Upper lobe of left lung (tissue), 6 donors: Measurements from ENCODE around the gene SNED1. TPM values are rescaled to one million over a fixed set of nuclear protein-coding genes. Genes with fewer than 3 reads are reported as not detected.

ENCODE experiments used
- ATAC-seq, 2 donors: fragments of 200-7000 bp; cut with Tn5 transposase; one replicate each; pipeline ENCODE4 v1.9.1; 2022; ENCODE audit warnings: mild to moderate bottlenecking in 2 of 2, moderate library complexity in 2 of 2; ENCODE audit not compliant: low FRiP score in 2 of 2
- DNase-seq, 2 donors: peaks; one replicate each; pipeline ENCODE4 v3.0.0-alpha.2; 2019 to 2020
- H3K27ac ChIP-seq, 4 donors: fragments of 200-600 bp; sonication (generic); one replicate each; pipeline ENCODE4 v1.5.1; 2016 to 2019
- H3K27me3 ChIP-seq, 4 donors: fragments of 200-600 bp; sonication (generic); one replicate each; pipeline ENCODE4 v1.5.1; 2017 to 2019
- H3K36me3 ChIP-seq, 4 donors: fragments of 200-600 bp; sonication (generic); one replicate each; pipeline ENCODE4 v1.5.1; 2016 to 2019
- H3K4me1 ChIP-seq, 4 donors: fragments of 200-600 bp; sonication (generic); one replicate each; pipeline ENCODE4 v1.5.1; 2018 to 2019
- H3K4me3 ChIP-seq, 4 donors: fragments of 200-600 bp; sonication (generic); one replicate each; pipeline ENCODE4 v1.5.1; 2017 to 2019; ENCODE audit warnings: mild to moderate bottlenecking in 2 of 4, moderate library complexity in 1 of 4
- H3K9me3 ChIP-seq, 4 donors: fragments of 200-600 bp; sonication (generic); one replicate each; pipeline ENCODE4 v1.5.1; 2018 to 2019
- EP300 ChIP-seq, 4 donors: sonication (generic); formaldehyde crosslinking; IDR thresholded peaks; one replicate each; pipeline ENCODE4 v1.5.1; 2017; ENCODE audit warnings: antibody characterized with exemption in 4 of 4, control low read depth in 2 of 4
- POLR2A ChIP-seq, 4 donors: fragments of 450-650 bp; IDR thresholded peaks; one replicate each; pipeline ENCODE4 v1.5.1; 2016 to 2017; ENCODE audit warnings: antibody characterized with exemption in 4 of 4, mild to moderate bottlenecking in 2 of 4
- POLR2AphosphoS5 ChIP-seq, 2 donors: sonication (generic); formaldehyde crosslinking; IDR thresholded peaks; one replicate each; pipeline ENCODE4 v1.5.1; 2017; ENCODE audit warnings: antibody characterized with exemption in 2 of 2
- WGBS, 2 donors: methylation state at CpG; one replicate each; pipeline ENCODE4 v1.1.5; 2017 to 2018; 5-methylcytosine and 5-hydroxymethylcytosine counted together
- total RNA-seq, 6 donors: library from RNA; depleted of rRNA in 4 of 6; stranded (reverse); fragments of >200 nt in 4 of 6; gene quantifications; one replicate each; pipeline versions ENCODE4 v1.1.0 to v1.2.1, GENCODE V29; 2016 to 2021
- TF ChIP-seq, protein P1 (sequence below), 6 experiments: fragments of 450-650 bp in 4 of 6; fragments of 200-600 bp in 2 of 6; sonication (generic) in 2 of 6; IDR thresholded peaks; one replicate each; pipeline ENCODE4 v1.5.1; 2016 to 2019; ENCODE audit warnings: antibody characterized with exemption in 6 of 6
- donor health status: DM: no; HTN: no; CAD: no; lungs with moderate emphysema.
- donor health status: DM: no; HTN: yes; CAD: no; lungs with severe emphysema.

Gene SNED1
- total RNA-seq, 6 donors from 2014 or later: 26.0 to 189 (median 38.9) TPM

DNA sequence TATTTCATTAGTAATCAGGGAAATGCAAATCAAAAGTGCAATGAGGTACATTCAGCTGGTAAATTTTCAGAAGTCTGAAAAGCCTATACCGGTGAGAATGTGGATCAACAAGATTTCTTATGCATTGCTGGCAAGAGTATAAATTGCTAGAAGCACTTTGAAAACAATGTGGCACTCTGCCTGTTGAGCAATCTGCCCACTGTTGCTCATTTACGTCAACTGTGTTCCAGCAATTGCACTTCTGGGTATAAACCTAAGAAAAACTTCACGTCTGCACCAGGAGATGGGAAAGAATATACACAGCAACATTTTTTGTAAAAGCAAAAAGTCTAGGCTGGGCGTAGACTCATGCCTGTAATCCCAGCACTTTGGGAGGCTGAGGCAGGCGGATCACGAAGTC is 62.9 kb downstream of the SNED1 start:
- Histone ChIP-seq H3K4me1 (peaks cover 0 to 28% (median 7%) of the 10 kb centered on the region in 4 donors), H3K4me3 (no peak overlapping the region), H3K36me3 (peaks cover 0 to 8% (median 4%) of the 10 kb centered on the region in 4 donors), H3K27ac (peak overlapping the region in 2 of 4 donors; percentile 27 to 40), H3K27me3 (no peaks in the 10 kb centered on the region), H3K9me3 (no peaks in the 10 kb centered on the region)
- DNase-seq: peak in 1 of 2 donors; percentile 68
- peak in 1 of 2 donors; percentile 12 for ATAC-seq
- WGBS, 2 donors: 62 to 70% methylated on average over 6 of the region's 6 CpGs
- TF ChIP-seq POLR2AphosphoS5 (IDR thresholded peaks at IDR 0.05) (peak; percentile 25 to 61), EP300 (IDR thresholded peaks at IDR 0.05) (peak in 1 of 4 donors; percentile 62), POLR2A (IDR thresholded peaks at IDR 0.05) (no peak)
- TF ChIP-seq, protein P1, sequence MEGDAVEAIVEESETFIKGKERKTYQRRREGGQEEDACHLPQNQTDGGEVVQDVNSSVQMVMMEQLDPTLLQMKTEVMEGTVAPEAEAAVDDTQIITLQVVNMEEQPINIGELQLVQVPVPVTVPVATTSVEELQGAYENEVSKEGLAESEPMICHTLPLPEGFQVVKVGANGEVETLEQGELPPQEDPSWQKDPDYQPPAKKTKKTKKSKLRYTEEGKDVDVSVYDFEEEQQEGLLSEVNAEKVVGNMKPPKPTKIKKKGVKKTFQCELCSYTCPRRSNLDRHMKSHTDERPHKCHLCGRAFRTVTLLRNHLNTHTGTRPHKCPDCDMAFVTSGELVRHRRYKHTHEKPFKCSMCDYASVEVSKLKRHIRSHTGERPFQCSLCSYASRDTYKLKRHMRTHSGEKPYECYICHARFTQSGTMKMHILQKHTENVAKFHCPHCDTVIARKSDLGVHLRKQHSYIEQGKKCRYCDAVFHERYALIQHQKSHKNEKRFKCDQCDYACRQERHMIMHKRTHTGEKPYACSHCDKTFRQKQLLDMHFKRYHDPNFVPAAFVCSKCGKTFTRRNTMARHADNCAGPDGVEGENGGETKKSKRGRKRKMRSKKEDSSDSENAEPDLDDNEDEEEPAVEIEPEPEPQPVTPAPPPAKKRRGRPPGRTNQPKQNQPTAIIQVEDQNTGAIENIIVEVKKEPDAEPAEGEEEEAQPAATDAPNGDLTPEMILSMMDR (IDR thresholded peaks at IDR 0.05): no peak

- H3K4me3 ChIP-seq: no peak overlapping the region
- TF ChIP-seq POLR2AphosphoS5 (IDR thresholded peaks at IDR 0.05) (no peak), EP300 (IDR thresholded peaks at IDR 0.05) (no peak), POLR2A (IDR thresholded peaks at IDR 0.05) (no peak)
- TF ChIP-seq, protein P1 (IDR thresholded peaks at IDR 0.05): no peak
- 83 to 87% methylated on average over 11 to 14 of the region's 15 CpGs for WGBS, 2 donors
- peaks cover 0 to 18% (median 8%) of the 10 kb centered on the region in 4 donors for H3K36me3 ChIP-seq
- H3K4me1 ChIP-seq: peaks cover 0 to 28% (median 7%) of the 10 kb centered on the region in 4 donors
- peak; percentile 21 to 45 for DNase-seq
- H3K9me3 ChIP-seq: no peaks in the 10 kb centered on the region
- no peak overlapping the region for H3K27ac ChIP-seq
- ATAC-seq: no peak
- no peaks in the 10 kb centered on the region for H3K27me3 ChIP-seq
These were observed 64.1 kb downstream of the SNED1 start for GRCh38 chr2:241062389-241063092.

DNA sequence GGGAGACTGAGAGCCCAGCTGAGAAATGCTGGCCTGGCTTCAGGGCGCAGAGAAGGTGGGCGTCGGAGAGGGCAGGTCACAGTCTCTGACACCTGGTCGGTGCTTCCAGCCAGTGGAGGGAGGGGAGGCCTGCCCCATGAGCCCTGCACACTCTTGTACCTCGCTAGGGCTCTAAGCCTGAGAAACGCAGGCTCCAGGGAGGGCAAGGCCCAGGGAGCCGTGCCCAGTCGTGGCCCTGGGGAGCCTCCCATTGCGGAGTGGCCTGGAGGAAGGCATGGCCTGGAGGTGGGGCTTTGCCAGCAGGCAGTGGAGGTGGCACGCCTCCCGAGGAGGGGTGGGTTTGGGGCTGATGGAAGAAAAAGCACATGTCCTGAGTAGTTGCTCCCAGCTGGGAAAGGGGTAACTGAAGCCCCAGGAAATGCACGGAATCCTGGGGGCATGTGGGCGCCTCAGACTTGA is 64.7 kb downstream of the SNED1 start:
- no peak overlapping the region for H3K27ac ChIP-seq
- WGBS, 2 donors: 61 to 74% methylated on average over 4 to 12 of the region's 13 CpGs
- ATAC-seq: peak; percentile 23 to 39

DNA sequence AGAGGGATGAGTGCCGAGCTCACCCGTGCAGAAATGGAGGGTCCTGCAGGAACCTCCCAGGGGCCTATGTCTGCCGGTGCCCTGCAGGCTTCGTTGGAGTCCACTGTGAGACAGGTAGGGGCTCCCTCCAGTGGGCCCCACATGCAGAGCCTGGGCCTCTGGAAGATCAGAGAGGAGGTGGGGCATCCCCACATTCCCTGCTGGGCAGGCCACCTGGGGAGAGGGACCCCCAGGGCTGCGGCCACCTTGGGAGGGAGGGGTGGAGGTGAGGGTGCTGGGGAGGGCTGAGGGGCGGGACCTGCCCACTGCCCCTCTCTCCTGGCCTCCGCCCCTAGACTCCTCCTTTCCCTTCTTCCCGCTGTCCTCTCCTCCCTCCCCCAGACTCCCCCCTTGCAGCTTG is 65.2 kb downstream of the SNED1 start:
- H3K4me3 ChIP-seq: peak overlapping the region in 3 of 4 donors; percentile 29 to 43 (median 40)
- peaks cover 0 to 28% (median 7%) of the 10 kb centered on the region in 4 donors for H3K4me1 ChIP-seq
- 26 to 52% methylated on average over 3 to 7 of the region's 8 CpGs for WGBS, 2 donors
- peaks cover 0 to 28% (median 14%) of the 10 kb centered on the region in 4 donors for H3K36me3 ChIP-seq
- TF ChIP-seq, protein P1 (IDR thresholded peaks at IDR 0.05): peak in 1 of 6 experiments; percentile 35
- no peak for TF ChIP-seq EP300 (IDR thresholded peaks at IDR 0.05)
- H3K9me3 ChIP-seq: no peaks in the 10 kb centered on the region
- no peaks in the 10 kb centered on the region for H3K27me3 ChIP-seq
- peak overlapping the region in 1 of 4 donors; percentile 49 for H3K27ac ChIP-seq
- DNase-seq (peak in 1 of 2 donors; percentile 56), ATAC-seq (peak; percentile 19 to 51)

More for the DNA sequence above, 64.7 kb downstream of the SNED1 start:
- no peaks in the 10 kb centered on the region for H3K27me3 ChIP-seq
- peak; percentile 20 to 84 for DNase-seq
- H3K4me1 ChIP-seq: peaks cover 0 to 28% (median 7%) of the 10 kb centered on the region in 4 donors
- peak overlapping the region in 3 of 4 donors; percentile 29 to 43 (median 40) for H3K4me3 ChIP-seq
- H3K36me3 ChIP-seq: peaks cover 0 to 23% (median 11%) of the 10 kb centered on the region in 4 donors
- no peak for TF ChIP-seq POLR2A (IDR thresholded peaks at IDR 0.05)
- TF ChIP-seq, protein P1 (IDR thresholded peaks at IDR 0.05): no peak
- H3K9me3 ChIP-seq: no peaks in the 10 kb centered on the region
